ENCODE data around the gene PCDH9. TPM values are rescaled to one million over a fixed set of nuclear protein-coding genes. Genes with fewer than 3 reads are reported as not detected.

Gene PCDH9
- total and polyA plus RNA-seq, 7 donors = under 0.01 to 15.7 (median 8.7) TPM; not detected in 1

DNA sequence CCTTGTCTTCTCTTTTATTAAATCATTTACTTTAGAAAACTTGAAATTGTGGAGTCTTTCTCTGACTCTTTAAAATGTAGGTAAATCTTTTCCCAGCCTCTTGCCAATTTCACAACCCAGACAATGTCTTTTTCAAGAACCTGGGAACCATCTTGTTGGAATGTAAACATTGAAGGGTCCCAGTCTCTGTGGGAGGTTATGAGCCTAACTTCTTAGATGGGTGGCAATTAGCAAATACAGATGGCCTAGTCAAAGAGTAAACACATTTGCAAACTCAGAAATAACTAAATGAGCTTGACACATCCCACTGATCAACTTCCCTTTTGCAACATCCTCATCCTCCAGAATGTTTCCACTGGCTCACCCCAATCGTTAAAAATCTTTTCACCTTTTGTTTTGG lies 721.0 kb downstream of the PCDH9 start:
- Histone ChIP-seq H3K4me3 (no peak overlapping the region), H3K9me3 (no peaks in the 10 kb centered on the region), H3K36me3 (no peaks in the 10 kb centered on the region), H3K4me1 (no peaks in the 10 kb centered on the region), H3K27me3 (no peaks in the 10 kb centered on the region), H3K27ac (no peak overlapping the region)
- 48 to 55% methylated on average over 1 of the region's 1 CpG for WGBS, 2 donors
- TF ChIP-seq EP300 (IDR thresholded peaks at IDR 0.05) (no peak), CTCF (IDR thresholded peaks at IDR 0.05) (no peak), POLR2AphosphoS5 (IDR thresholded peaks at IDR 0.05) (no peak)
- intact Hi-C loops (cut with DNase I) = no loop called here
- DNase-seq = no peak

DNA sequence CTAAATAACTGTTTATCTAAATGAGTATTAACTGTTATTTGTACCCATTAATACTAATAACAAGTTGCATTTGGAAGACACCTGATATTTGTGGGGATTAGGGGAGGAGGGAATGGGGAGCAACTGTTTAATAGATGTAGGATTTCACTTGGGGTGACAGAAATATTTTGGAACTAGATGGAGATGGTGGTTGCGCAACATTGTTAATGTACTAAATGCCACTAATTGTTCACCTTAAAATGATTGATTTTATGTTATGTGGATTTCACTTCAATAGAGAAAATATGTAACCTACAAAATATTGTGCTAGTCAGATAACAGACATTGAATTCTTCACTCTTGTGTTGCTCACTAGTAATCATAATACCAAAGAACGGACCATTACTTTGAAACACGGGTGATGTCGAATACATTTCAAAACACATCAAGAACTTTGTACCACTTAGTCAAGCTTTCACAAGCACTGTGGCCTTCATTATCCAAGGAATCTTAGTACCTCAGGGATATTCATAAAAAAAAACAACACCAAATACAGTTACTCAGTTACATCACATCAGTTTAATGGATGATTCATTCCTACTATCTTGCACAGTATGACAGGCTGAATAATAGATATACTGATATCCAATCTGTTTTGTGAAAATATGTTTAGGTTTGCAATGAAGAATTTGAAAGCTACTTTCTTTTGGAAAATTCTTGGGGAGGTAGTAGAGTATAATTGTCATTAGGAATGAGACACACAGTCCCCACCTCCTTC lies 721.8 kb downstream of the PCDH9 start:
- Histone ChIP-seq H3K9me3 (no peaks in the 10 kb centered on the region), H3K27ac (no peak overlapping the region), H3K27me3 (no peaks in the 10 kb centered on the region), H3K4me1 (no peaks in the 10 kb centered on the region), H3K4me3 (no peak overlapping the region), H3K36me3 (no peaks in the 10 kb centered on the region)
- DNase-seq = no peak
- no peak for TF ChIP-seq POLR2AphosphoS5 (IDR thresholded peaks at IDR 0.05)
- no peak for TF ChIP-seq CTCF (IDR thresholded peaks at IDR 0.05)
- no peak for TF ChIP-seq POLR2A (IDR thresholded peaks at IDR 0.05)
- no peak for TF ChIP-seq EP300 (IDR thresholded peaks at IDR 0.05)
- intact Hi-C loops (cut with DNase I) = no loop called here
- WGBS, 2 donors = 86 to 96% methylated on average over 4 of the region's 4 CpGs

GRCh38 chr13:66506979-66507378 lies 723.2 kb downstream of the PCDH9 start:
- TF ChIP-seq EP300 (IDR thresholded peaks at IDR 0.05) (no peak), CTCF (IDR thresholded peaks at IDR 0.05) (no peak), POLR2A (IDR thresholded peaks at IDR 0.05) (no peak), POLR2AphosphoS5 (IDR thresholded peaks at IDR 0.05) (no peak)
- Histone ChIP-seq H3K27ac (no peak overlapping the region), H3K36me3 (no peaks in the 10 kb centered on the region), H3K9me3 (no peaks in the 10 kb centered on the region), H3K4me3 (no peak overlapping the region), H3K27me3 (no peaks in the 10 kb centered on the region), H3K4me1 (no peaks in the 10 kb centered on the region)
- 77 to 79% methylated on average over 2 of the region's 2 CpGs for WGBS, 2 donors
- no peak for DNase-seq
- intact Hi-C loops (cut with DNase I) = no loop called here

DNA sequence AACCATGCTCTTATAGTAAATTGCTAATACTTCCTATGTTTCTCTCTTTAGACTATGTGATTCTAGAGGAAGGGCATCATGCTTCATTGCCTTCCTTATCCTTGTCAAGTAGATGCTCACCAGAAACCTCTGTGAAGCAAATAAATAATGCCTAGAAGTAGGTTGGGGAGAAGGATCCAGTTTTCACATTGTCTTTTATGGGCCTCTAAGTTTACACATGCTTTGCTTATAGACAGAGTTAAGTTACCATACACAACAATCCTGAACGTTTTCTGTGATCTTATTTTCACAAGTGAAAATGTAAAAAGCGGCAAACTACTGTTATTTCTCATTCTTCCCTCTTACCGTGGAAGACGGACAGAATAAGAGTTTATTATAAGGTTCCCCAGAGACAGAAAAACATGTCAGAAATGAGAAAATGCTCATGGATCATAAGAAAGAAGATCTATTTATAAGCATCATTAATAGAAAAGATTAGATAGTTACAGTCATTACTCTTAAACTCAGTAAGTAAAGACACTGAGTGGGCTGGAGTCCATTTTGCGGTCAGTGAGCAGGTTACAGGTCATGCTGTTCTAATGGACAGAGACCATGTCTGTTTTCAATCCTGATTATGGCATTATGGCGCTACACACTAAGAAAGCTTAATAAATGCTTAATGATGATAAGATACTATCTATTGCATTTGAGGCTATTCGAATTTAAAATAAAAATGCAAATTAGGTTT lies 723.9 kb downstream of the PCDH9 start:
- Histone ChIP-seq H3K9me3 (no peaks in the 10 kb centered on the region), H3K27ac (no peak overlapping the region), H3K4me3 (no peak overlapping the region), H3K4me1 (no peaks in the 10 kb centered on the region), H3K36me3 (no peaks in the 10 kb centered on the region), H3K27me3 (no peaks in the 10 kb centered on the region)
- DNase-seq = no peak
- WGBS, 2 donors = 81 to 82% methylated on average over 7 of the region's 7 CpGs
- intact Hi-C loops (cut with DNase I) = no loop called here
- no peak for TF ChIP-seq POLR2AphosphoS5 (IDR thresholded peaks at IDR 0.05)
- TF ChIP-seq POLR2A (IDR thresholded peaks at IDR 0.05) = no peak
- TF ChIP-seq CTCF (IDR thresholded peaks at IDR 0.05) = no peak
- TF ChIP-seq EP300 (IDR thresholded peaks at IDR 0.05) = no peak
